ENCODE results near the gene VEGFD. TPM values are rescaled to one million over a fixed set of nuclear protein-coding genes. Genes with fewer than 3 reads are reported as not detected.

VEGFD gene
- total RNA-seq, 4 donors from 2014 or later, result 1.7 to 7.4 (median 1.9) TPM

DNA sequence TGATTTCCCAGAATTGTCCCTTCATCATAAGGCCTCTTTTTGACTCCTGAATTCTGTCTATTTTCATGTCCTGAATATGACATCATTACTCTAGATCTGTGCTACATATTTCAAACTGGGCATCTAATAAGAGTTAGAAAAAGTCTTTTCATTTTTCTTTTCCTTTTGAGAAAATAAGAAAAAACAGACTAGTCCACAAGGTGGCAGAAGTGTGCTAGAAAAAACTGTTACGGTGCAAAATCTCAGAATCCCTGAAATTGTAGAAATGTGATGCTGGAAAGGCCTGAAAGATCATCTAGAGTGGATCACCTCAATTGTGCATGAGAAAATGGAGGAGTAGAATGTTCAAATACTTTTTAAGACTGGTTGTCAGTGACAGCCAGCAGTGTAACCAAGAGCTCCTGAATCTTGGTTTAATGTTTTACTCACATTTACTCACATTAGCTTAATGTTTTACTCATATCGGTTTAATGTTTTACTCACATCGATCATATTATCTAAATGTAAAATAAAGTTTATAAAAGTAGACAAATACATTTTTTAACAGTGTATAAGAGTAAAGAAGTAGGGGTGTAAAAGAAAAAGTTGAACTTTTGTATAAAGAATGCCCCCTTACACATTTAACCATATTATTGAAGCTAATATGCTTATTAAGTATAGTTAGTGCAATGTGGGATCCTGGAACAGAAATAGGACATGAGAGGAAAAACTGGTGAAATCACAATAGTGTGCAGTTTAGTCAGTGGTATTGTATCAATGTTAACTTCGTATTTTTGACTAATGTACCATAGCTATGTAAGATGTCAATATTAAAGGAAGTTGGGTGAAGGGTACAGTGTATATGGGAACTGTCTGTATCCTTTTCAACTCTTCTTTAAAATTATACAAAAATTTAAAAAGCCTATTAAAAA, 84.0 kb downstream of the VEGFD start:
- Histone ChIP-seq H3K27me3 (no peaks in the 10 kb centered on the region), H3K36me3 (no peaks in the 10 kb centered on the region), H3K27ac (no peak overlapping the region), H3K4me1 (no peaks in the 10 kb centered on the region), H3K4me3 (replicated peaks in 1 of 3) (no peak overlapping the region), H3K9me3 (no peaks in the 10 kb centered on the region)
- 64 to 71% methylated on average over 4 of the region's 4 CpGs for WGBS, 2 donors
- no peak for DNase-seq
- no peak for TF ChIP-seq POLR2A (IDR thresholded peaks at IDR 0.05)
- TF ChIP-seq, protein P1, sequence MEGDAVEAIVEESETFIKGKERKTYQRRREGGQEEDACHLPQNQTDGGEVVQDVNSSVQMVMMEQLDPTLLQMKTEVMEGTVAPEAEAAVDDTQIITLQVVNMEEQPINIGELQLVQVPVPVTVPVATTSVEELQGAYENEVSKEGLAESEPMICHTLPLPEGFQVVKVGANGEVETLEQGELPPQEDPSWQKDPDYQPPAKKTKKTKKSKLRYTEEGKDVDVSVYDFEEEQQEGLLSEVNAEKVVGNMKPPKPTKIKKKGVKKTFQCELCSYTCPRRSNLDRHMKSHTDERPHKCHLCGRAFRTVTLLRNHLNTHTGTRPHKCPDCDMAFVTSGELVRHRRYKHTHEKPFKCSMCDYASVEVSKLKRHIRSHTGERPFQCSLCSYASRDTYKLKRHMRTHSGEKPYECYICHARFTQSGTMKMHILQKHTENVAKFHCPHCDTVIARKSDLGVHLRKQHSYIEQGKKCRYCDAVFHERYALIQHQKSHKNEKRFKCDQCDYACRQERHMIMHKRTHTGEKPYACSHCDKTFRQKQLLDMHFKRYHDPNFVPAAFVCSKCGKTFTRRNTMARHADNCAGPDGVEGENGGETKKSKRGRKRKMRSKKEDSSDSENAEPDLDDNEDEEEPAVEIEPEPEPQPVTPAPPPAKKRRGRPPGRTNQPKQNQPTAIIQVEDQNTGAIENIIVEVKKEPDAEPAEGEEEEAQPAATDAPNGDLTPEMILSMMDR (IDR thresholded peaks at IDR 0.05), result peak in 4 of 6 experiments; percentile 23 to 45 (median 43)
- intact Hi-C loops (cut with DNase I), result no loop called here

DNA sequence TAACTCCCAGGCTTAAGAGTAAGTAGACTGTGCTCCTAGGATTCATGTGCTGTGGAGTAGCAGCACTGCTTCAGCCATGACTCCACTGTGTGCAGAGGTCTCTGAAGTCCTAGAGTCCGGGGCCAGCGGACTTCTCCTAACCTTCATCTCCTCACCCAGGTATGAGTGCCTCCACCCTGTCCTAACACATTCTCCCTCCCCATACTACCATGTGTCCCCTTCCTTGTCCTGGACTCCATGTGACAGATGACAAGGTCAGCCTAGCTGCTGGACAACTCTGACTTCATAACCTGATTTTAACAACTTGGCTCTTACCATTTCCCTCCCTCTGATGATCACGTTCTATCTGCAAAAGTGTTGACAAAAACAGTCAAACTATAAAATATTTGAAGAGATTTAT, 85.4 kb downstream of the VEGFD start:
- Histone ChIP-seq H3K4me1 (no peaks in the 10 kb centered on the region), H3K36me3 (no peaks in the 10 kb centered on the region), H3K9me3 (no peaks in the 10 kb centered on the region), H3K4me3 (replicated peaks in 1 of 3) (no peak overlapping the region), H3K27me3 (no peaks in the 10 kb centered on the region), H3K27ac (no peak overlapping the region)
- no peak for DNase-seq
- intact Hi-C loops (cut with DNase I), result no loop called here
- 80 to 85% methylated on average over 3 of the region's 3 CpGs for WGBS, 2 donors
- TF ChIP-seq, protein P1 (IDR thresholded peaks at IDR 0.05), result no peak
- TF ChIP-seq POLR2A (IDR thresholded peaks at IDR 0.05), result no peak

DNA sequence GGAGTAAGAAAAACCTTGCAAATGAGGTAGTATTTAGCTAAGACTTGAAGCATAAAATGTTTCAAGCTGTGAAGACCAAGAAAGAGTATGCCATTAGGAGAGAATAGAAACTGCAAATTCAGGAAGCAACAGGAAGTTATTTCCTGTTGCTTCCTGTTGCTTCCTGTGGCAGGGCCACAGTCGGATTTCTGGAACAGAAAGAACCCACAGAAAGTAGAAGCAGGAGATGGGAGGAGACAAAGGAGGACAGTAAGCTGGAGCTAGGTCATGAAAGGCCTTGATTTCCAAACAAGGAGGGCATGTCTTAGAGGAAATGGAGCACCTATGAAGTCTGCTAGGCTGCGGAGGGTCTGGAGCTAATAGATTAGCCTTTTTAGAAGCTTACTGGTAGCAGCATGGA, 86.0 kb downstream of the VEGFD start:
- Histone ChIP-seq H3K36me3 (no peaks in the 10 kb centered on the region), H3K4me1 (no peaks in the 10 kb centered on the region), H3K27ac (no peak overlapping the region), H3K9me3 (no peaks in the 10 kb centered on the region), H3K4me3 (replicated peaks in 1 of 3) (no peak overlapping the region), H3K27me3 (no peaks in the 10 kb centered on the region)
- DNase-seq, result no peak
- intact Hi-C loops (cut with DNase I), result no loop called here
- 71 to 73% methylated on average over 2 of the region's 2 CpGs for WGBS, 2 donors
- TF ChIP-seq, protein P1 (IDR thresholded peaks at IDR 0.05), result no peak
- no peak for TF ChIP-seq POLR2A (IDR thresholded peaks at IDR 0.05)

Other genes with a start within 250 kb of the VEGFD start
- 1 to 10 TPM; 1.4 to 3.0 (median 2.2) TPM for gene ASB9, start 114.3 kb downstream of the VEGFD start, total RNA-seq
- gene ASB11, start 68.8 kb downstream of the VEGFD start, total RNA-seq, result under 1 TPM in 1 of 4 donors, not detected in 3; 0.20 TPM
- gene PIGA, start 48.9 kb downstream of the VEGFD start, total RNA-seq, result 10 to 100 TPM; 12.1 to 27.2 (median 15.4) TPM
- gene PIR, start 108.9 kb upstream of the VEGFD start, total RNA-seq, result 10 to 100 TPM; 32.9 to 70.2 (median 48.8) TPM
- 1 to 10 TPM; 1.3 to 8.0 (median 3.4) TPM for gene BMX, start 116.4 kb upstream of the VEGFD start, total RNA-seq
- gene ACE2, start 216.5 kb upstream of the VEGFD start, total RNA-seq, result 10 to 100 TPM in 2 of 4 donors, 1 to 10 TPM in 2; 3.5 to 14.6 (median 10.1) TPM

Measured in thyroid gland (tissue), 4 donors.